Omental fat pad (tissue), 4 donors: ENCODE measurements around the gene GPR176. TPM values are rescaled to one million over a fixed set of nuclear protein-coding genes. Genes with fewer than 3 reads are reported as not detected.
A peak's percentile ranks its signal among the peaks of the same experiment; 100 is the strongest.

Experiments
- ATAC-seq: fragments of 150-250 bp; one replicate; pipeline ENCODE4 v1.9.1; 2016; ENCODE audit warnings: mild to moderate bottlenecking, moderate library complexity; ENCODE audit not compliant: low FRiP score
- DNase-seq: peaks from one replicate; pipeline ENCODE4 v3.0.0-alpha.2; 2019; ENCODE audit warnings: low spot score
- CTCF ChIP-seq, 3 donors: fragments of 450-650 bp; IDR thresholded peaks; one replicate each; pipeline ENCODE4 v1.5.1; 2016 to 2017; ENCODE audit warnings: antibody characterized with exemption in 3 of 3, mild to moderate bottlenecking in 3 of 3, moderate library complexity in 2 of 3
- total RNA-seq, 4 donors: library from RNA; depleted of rRNA; stranded (reverse); fragments of >200 nt; gene quantifications; one replicate each; pipeline ENCODE4 v1.1.0, GENCODE V29; 2016

The GPR176 gene
- total RNA-seq, 4 donors from 2014 or later, result 5.6 to 23.9 (median 11.7) TPM

- DNase-seq, result no peak
- TF ChIP-seq CTCF (IDR thresholded peaks at IDR 0.05), result no peak
- no peak for ATAC-seq
Observed at GRCh38 chr15:39837454-39837853, 82.6 kb downstream of the GPR176 start.

DNA sequence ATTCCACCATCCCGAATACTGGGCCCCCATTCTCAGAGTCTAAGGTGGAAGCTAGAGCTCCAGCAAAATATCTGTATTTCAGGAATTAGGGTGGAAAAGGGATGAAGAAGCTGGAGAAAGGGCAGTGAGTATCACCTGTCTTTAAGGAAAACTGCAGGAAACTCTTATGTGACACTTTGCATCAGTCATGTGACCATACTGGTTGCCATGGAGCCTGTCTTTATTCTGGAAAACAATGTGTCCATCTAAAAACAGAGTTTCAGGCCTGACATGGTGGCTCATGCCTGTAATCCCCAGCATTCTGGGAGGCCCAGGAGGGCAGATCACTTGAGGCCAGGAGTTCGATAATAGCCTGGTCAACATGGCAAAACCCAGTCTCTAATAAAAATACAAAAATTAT, 84.5 kb downstream of the GPR176 start:
- DNase-seq, result no peak
- no peak for ATAC-seq
- no peak for TF ChIP-seq CTCF (IDR thresholded peaks at IDR 0.05)

GRCh38 chr15:39834256-39834655, 85.8 kb downstream of the GPR176 start:
- DNase-seq (no peak), ATAC-seq (no peak)
- TF ChIP-seq CTCF (IDR thresholded peaks at IDR 0.05), result no peak

DNA sequence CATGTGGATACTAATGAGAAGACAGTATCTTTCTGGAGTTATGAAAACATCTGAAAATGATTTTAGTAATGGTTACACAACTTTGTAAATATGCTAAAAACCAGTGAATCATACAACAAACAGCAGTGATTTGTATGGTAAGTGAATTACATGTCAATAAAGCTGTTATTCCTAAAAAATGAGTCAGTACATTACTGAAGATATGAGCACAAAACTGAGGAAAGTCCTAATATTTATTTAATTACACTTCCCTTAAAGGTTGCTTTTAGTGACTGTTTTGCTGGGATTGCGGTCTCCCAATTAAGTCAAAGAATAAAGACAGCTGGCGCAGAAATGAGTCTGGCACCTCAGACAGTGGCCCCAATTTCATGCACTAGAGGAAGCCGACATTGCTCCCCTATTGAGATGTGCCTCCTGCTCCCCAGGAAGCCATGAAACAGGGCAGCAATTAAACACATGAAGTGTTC, 86.5 kb downstream of the GPR176 start:
- peak; percentile 35 for ATAC-seq
- TF ChIP-seq CTCF (IDR thresholded peaks at IDR 0.05), result no peak
- no peak for DNase-seq

GRCh38 chr15:39830166-39830565, 89.9 kb downstream of the GPR176 start:
- no peak for DNase-seq
- no peak for TF ChIP-seq CTCF (IDR thresholded peaks at IDR 0.05)
- no peak for ATAC-seq

GRCh38 chr15:39828374-39828931, 91.6 kb downstream of the GPR176 start:
- no peak for ATAC-seq
- TF ChIP-seq CTCF (IDR thresholded peaks at IDR 0.05), result no peak
- no peak for DNase-seq

GRCh38 chr15:39826975-39827374, 93.1 kb downstream of the GPR176 start:
- DNase-seq (no peak), ATAC-seq (no peak)
- TF ChIP-seq CTCF (IDR thresholded peaks at IDR 0.05), result no peak
